GM23248 (cell line): ENCODE data around the gene TAOK3. TPM values are rescaled to one million over a fixed set of nuclear protein-coding genes. Genes with fewer than 3 reads are reported as not detected.

Experiments
- DNase-seq: peaks from one replicate; pipeline ENCODE4 v3.0.0-alpha.2; 2015
- H2AFZ ChIP-seq: fragments of 200-600 bp; sonication (generic); 2 replicates; pipeline ENCODE4 v1.6.1; 2016; ENCODE audit warnings: antibody characterized with exemption
- H3F3A ChIP-seq: fragments of 200-600 bp; sonication (generic); 2 replicates; pipeline ENCODE4 v1.6.1; 2016; ENCODE audit warnings: mild to moderate bottlenecking, antibody characterized with exemption, mixed run types; ENCODE audit not compliant: insufficient read depth
- H3K27ac ChIP-seq: fragments of 200-600 bp; sonication (generic); 2 replicates; pipeline ENCODE4 v1.5.1; 2016; ENCODE audit warnings: mild to moderate bottlenecking
- H3K27me3 ChIP-seq: fragments of 200-600 bp; sonication (generic); replicated peaks from 2 replicates; pipeline ENCODE4 v1.6.1; 2016; ENCODE audit warnings: mild to moderate bottlenecking; ENCODE audit not compliant: insufficient read depth
- H3K36me3 ChIP-seq: fragments of 200-600 bp; sonication (generic); 2 replicates; pipeline ENCODE4 v1.6.1; 2016; ENCODE audit warnings: low read depth, mild to moderate bottlenecking
- H3K4me1 ChIP-seq: fragments of 200-600 bp; sonication (generic); 2 replicates; pipeline ENCODE4 v1.6.1; 2016; ENCODE audit warnings: mild to moderate bottlenecking; ENCODE audit not compliant: insufficient read depth
- H3K4me2 ChIP-seq: fragments of 200-600 bp; sonication (generic); one replicate; pipeline ENCODE4 v1.6.1; 2016; ENCODE audit warnings: mild to moderate bottlenecking; ENCODE audit not compliant: unreplicated experiment
- H3K4me3 ChIP-seq: fragments of 200-600 bp; sonication (generic); 2 replicates; pipeline ENCODE4 v1.5.1; 2016; ENCODE audit warnings: mild to moderate bottlenecking
- H3K79me2 ChIP-seq: fragments of 200-600 bp; sonication (generic); 2 replicates; pipeline ENCODE4 v1.6.1; 2016; ENCODE audit warnings: mild to moderate bottlenecking; ENCODE audit not compliant: insufficient read depth
- H3K9ac ChIP-seq: fragments of 200-600 bp; sonication (generic); 2 replicates; pipeline ENCODE4 v1.6.1; 2016; ENCODE audit warnings: mild to moderate bottlenecking
- H3K9me2 ChIP-seq: fragments of 200-600 bp; sonication (generic); 2 replicates; pipeline ENCODE4 v1.6.1; 2016; ENCODE audit warnings: mixed run types, mild to moderate bottlenecking, moderate library complexity; ENCODE audit not compliant: insufficient read depth
- H3K9me3 ChIP-seq: fragments of 200-600 bp; sonication (generic); one replicate; pipeline ENCODE4 v1.6.1; 2017; ENCODE audit warnings: low read depth
- H4K20me1 ChIP-seq: fragments of 200-600 bp; sonication (generic); 2 replicates; pipeline ENCODE4 v1.6.0; 2016; ENCODE audit not compliant: insufficient read depth
- EZH2 ChIP-seq: fragments of 200-600 bp; sonication (generic); IDR thresholded peaks from 2 replicates; pipeline ENCODE4 v1.6.1; 2018; ENCODE audit warnings: antibody characterized with exemption, mild to moderate bottlenecking; ENCODE audit not compliant: insufficient read depth, poor library complexity, severe bottlenecking
- EZH2phosphoT487 ChIP-seq: fragments of 200-600 bp; sonication (generic); IDR thresholded peaks from 2 replicates; pipeline ENCODE4 v1.6.1; 2018; ENCODE audit warnings: antibody characterized with exemption, moderate library complexity, mild to moderate bottlenecking, low read depth; ENCODE audit not compliant: insufficient read depth
- WGBS, 2 experiments: methylation state at CpG; one replicate each; pipeline ENCODE4 v1.1.6; 2015 to 2017; ENCODE audit warnings: low lambda C conversion rate in 2 of 2, low coverage in 1 of 2; ENCODE audit errors: missing lambda C conversion rate in 2 of 2; 5-methylcytosine and 5-hydroxymethylcytosine counted together
- in situ Hi-C: fragments of 300-500 bp; cut with MboI; formaldehyde crosslinking; loops from 2 replicates; pipeline ENCODE4 v1.15.0; 2020
- polyA plus RNA-seq: library from polyadenylated mRNA; unstranded; fragments of >200 nt; fragmentation: Nextera tagmentation; extraction: Ambion mirVana; gene quantifications from 2 replicates; pipeline ENCODE4 v1.2.1, GENCODE V29; 2016
- total RNA-seq: library from RNA; depleted of rRNA; stranded (reverse); fragments of >200 nt; shearing (Covaris generic); gene quantifications from 2 replicates; pipeline ENCODE4 v1.2.3, GENCODE V29; 2014

TAOK3 gene
- total and polyA plus RNA-seq, 2 experiments from 2014 or later: 17.8 to 49.8 TPM

DNA sequence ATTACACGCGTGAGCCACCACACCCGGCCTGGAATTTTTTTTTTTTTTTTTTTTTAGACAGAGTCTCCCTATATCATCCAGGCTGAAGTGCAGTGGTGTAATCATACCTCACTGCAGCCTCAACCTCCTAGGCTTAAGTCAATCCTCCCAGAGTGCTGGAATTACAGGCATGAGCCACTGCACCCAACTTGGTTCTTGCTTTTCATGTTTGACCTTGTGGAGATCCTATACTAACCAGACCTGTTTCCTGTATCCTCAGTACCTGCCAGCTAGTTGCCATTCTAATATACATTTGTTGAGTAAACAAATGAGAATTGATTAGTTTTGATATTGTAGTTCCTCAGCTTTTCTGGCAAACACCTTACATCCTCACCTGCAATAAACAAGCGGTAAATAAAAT lies 265.7 kb downstream of the TAOK3 start:
- in situ Hi-C loops: no loop called here
- Histone ChIP-seq H3F3A (no peaks in the 10 kb centered on the region), H3K36me3 (no peaks in the 10 kb centered on the region), H3K4me3 (no peak overlapping the region), H3K4me2 (no peak overlapping the region), H3K79me2 (no peaks in the 10 kb centered on the region), H2AFZ (no peak overlapping the region), H3K9ac (no peak overlapping the region), H3K27ac (no peak overlapping the region), H4K20me1 (no peaks in the 10 kb centered on the region), H3K9me3 (no peaks in the 10 kb centered on the region), H3K4me1 (no peaks in the 10 kb centered on the region), H3K9me2 (no peaks in the 10 kb centered on the region), H3K27me3 (no peaks in the 10 kb centered on the region)
- no peak for DNase-seq
- TF ChIP-seq EZH2: no peak
- no peak for TF ChIP-seq EZH2phosphoT487
- 87 to 91% methylated on average over 4 of the region's 4 CpGs for WGBS, 2 experiments

DNA sequence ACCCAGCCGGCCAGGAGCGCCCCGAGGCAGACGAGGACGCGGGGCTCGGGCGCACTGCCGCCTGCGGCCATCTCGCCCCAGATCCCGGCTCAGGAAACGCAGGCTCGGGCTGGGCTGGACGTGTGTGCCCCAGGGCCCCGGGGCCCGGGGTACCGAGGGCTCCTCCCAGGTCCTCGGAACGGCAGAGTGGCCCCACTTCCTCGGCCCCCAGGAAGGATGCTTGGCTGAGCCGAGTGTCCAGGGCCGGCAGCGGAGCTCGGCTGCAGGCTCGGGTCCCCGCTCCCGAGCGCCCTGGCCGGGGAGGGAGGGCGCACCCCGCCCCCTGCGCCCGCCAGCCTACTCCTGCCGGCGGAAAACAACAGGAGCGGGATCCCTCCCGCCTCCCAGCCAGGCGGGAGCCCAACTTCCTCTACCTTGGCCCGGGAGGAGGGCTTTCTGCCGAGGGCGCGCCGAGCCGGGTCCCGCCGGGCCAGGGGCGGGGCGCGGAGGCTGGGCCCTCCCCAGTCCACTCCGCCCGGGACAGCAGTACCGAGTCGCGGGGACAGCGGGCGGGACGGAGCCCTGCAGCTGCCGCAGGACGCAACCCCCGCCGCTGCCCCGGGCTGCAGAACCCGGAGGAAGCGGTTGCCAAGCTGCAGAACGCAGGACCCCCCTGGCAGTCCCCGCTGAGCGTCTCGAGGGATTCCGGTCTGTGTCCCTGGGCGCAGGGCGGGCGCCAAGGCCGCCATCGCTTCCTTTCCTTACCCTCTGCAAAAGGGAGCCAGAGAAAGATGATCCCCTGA lies 268.9 kb downstream of the TAOK3 start, which contains the start of gene VSIG10:
TSS of gene VSIG10 (minus strand) at position 411 of the 782 bp plus-strand sequence. CDS start at position 71, 340 bp downstream.
- H3K4me1 ChIP-seq: no peaks in the 10 kb centered on the region
- H2AFZ ChIP-seq: peak within 1 kb of the TSS; percentile 92
- no peak for TF ChIP-seq EZH2
- TF ChIP-seq EZH2phosphoT487: no peak
- H3K9me2 ChIP-seq: no peaks in the 10 kb centered on the region
- 1% methylated on average over 64 to 72 of the region's 75 CpGs for WGBS, 2 experiments
- H3K36me3 ChIP-seq: no peaks in the 10 kb centered on the region
- peak within 1 kb of the TSS; percentile 78 for H3K4me3 ChIP-seq
- H3K27me3 ChIP-seq: no peaks in the 10 kb centered on the region
- peak; percentile 75 for DNase-seq
- H3F3A ChIP-seq: no peaks in the 10 kb centered on the region
- in situ Hi-C loops: no loop called here
- H4K20me1 ChIP-seq: no peaks in the 10 kb centered on the region
- H3K9me3 ChIP-seq: no peaks in the 10 kb centered on the region
- H3K27ac ChIP-seq: no peak within 1 kb of the TSS
- peak within 1 kb of the TSS; percentile 73 for H3K4me2 ChIP-seq
- no peaks in the 10 kb centered on the region for H3K79me2 ChIP-seq
- H3K9ac ChIP-seq: peak within 1 kb of the TSS; percentile 66

DNA sequence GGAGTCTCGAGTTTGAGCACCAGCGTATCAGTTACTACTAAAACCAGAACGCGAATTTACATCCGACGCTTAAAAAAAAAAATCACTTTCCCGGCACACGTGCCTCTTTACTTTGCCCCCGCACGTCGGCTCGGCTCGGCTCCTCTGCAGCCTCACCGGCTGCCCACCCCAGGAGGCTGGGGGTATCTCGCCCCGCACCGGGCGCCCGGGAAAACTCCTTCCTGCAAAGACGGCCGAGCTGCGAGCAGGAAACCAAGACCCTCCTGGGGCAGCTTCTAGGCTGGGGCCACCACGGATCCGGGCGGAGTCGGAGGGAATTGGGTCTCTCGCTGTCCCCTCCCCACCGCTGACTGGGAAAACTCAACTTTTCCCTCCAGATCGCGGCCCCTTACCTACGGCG lies 269.5 kb downstream of the TAOK3 start:
- 1 to 2% methylated on average over 25 to 30 of the region's 32 CpGs for WGBS, 2 experiments
- peak; percentile 49 for DNase-seq
- Histone ChIP-seq H3K27ac (no peak overlapping the region), H4K20me1 (no peaks in the 10 kb centered on the region), H3K9me3 (no peaks in the 10 kb centered on the region), H3K4me2 (peak overlapping the region; percentile 73), H3F3A (no peaks in the 10 kb centered on the region), H3K4me3 (peak overlapping the region; percentile 78), H3K27me3 (no peaks in the 10 kb centered on the region), H3K9me2 (no peaks in the 10 kb centered on the region), H3K9ac (peak overlapping the region; percentile 66), H3K79me2 (no peaks in the 10 kb centered on the region), H3K36me3 (no peaks in the 10 kb centered on the region), H3K4me1 (no peaks in the 10 kb centered on the region), H2AFZ (peak overlapping the region; percentile 92)
- TF ChIP-seq EZH2phosphoT487: no peak
- TF ChIP-seq EZH2: no peak
- in situ Hi-C loops: no loop called here

DNA sequence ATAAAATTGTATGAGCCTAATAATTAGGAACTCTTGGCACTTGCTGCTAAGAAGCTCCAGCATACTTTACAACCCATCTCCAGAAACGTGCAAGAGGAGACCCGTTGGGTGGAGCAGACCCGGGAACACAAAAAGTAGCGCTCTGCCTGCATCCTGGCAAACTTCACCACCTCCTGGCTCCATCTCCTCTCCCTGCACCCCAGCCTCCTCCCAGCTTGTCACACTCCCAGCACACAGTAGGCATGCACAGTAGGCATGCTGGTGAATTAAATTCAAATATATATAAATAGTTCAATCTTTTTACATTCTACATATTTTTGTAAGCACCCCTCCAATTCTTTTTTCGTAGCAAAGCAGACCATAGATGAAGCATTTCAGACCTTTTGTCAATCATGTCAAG lies 270.1 kb downstream of the TAOK3 start:
- Histone ChIP-seq H3K36me3 (no peaks in the 10 kb centered on the region), H2AFZ (peak overlapping the region; percentile 92), H3K9me3 (no peaks in the 10 kb centered on the region), H3K4me3 (peak overlapping the region; percentile 78), H4K20me1 (no peaks in the 10 kb centered on the region), H3K4me1 (no peaks in the 10 kb centered on the region), H3F3A (no peaks in the 10 kb centered on the region), H3K4me2 (peak overlapping the region; percentile 73), H3K27me3 (no peaks in the 10 kb centered on the region), H3K79me2 (no peaks in the 10 kb centered on the region), H3K9ac (peak overlapping the region; percentile 66; the same call in 1 of the 2 replicates), H3K9me2 (no peaks in the 10 kb centered on the region), H3K27ac (no peak overlapping the region)
- WGBS, 2 experiments: 66% methylated on average over 5 of the region's 5 CpGs
- TF ChIP-seq EZH2phosphoT487 (no peak), EZH2 (no peak)
- in situ Hi-C loops: no loop called here
- DNase-seq: no peak
